Body of pancreas (tissue), 4 donors: ENCODE data around the gene PGS1. TPM values are rescaled to one million over a fixed set of nuclear protein-coding genes. Genes with fewer than 3 reads are reported as not detected.

Experiments
- ATAC-seq: fragments of 150-250 bp; one replicate; pipeline ENCODE4 v1.9.1; 2016
- DNase-seq, 4 donors: peaks; one replicate each; pipeline ENCODE4 v3.0.0-alpha.2; 2019
- H3K27ac ChIP-seq, 4 donors: fragments of 200-600 bp; sonication (generic); 1 replicate in 3 of 4; 2 replicates in 1 of 4; pipeline versions ENCODE4 v1.5.1 to v1.6.1; 2016 to 2019; ENCODE audit warnings: mild to moderate bottlenecking in 1 of 4, mixed read lengths in 1 of 4, moderate library complexity in 1 of 4
- H3K27me3 ChIP-seq, 2 donors: fragments of 200-600 bp; sonication (generic); one replicate each; pipeline ENCODE4 v1.6.0; 2016; ENCODE audit warnings: mild to moderate bottlenecking in 1 of 2
- H3K36me3 ChIP-seq, 2 donors: fragments of 200-600 bp; sonication (generic); replicated peaks in 1 of 2; 2 replicates each; pipeline ENCODE4 v1.5.1; 2016; ENCODE audit warnings: low read depth in 2 of 2; ENCODE audit not compliant: insufficient read depth in 1 of 2
- H3K4me1 ChIP-seq: fragments of 200-600 bp; sonication (generic); one replicate; pipeline ENCODE4 v1.6.0; 2016
- H3K4me3 ChIP-seq, 2 donors: fragments of 200-600 bp; sonication (generic); 1 replicate in 1 of 2; 2 replicates in 1 of 2; pipeline ENCODE4 v1.5.1; 2016 to 2019
- H3K9me3 ChIP-seq, 3 donors: fragments of 200-600 bp; sonication (generic); 1 replicate in 2 of 3; 2 replicates in 1 of 3; pipeline ENCODE4 v1.5.1; 2016
- CTCF ChIP-seq, 7 experiments: fragments of 450-650 bp in 4 of 7; fragments of 200-600 bp in 3 of 7; sonication (generic) in 3 of 7; IDR thresholded peaks; one replicate each; pipeline ENCODE4 v1.5.1; 2016 to 2019; ENCODE audit warnings: antibody characterized with exemption in 7 of 7
- POLR2A ChIP-seq, 3 donors: fragments of 450-650 bp; IDR thresholded peaks; one replicate each; pipeline ENCODE4 v1.6.1; 2016; ENCODE audit warnings: antibody characterized with exemption in 3 of 3, mild to moderate bottlenecking in 2 of 3
- WGBS, 2 donors: methylation state at CpG; one replicate each; pipeline ENCODE4 v1.1.5; 2017; 5-methylcytosine and 5-hydroxymethylcytosine counted together
- intact Hi-C: fragments of 100-400 bp; cut with DNase I; formaldehyde crosslinking; loops from one replicate; pipeline ENCODE4 v1.15.1; 2023
- total RNA-seq, 2 donors: library from RNA; depleted of rRNA; stranded (reverse); fragments of >200 nt; gene quantifications; one replicate each; pipeline ENCODE4 v1.1.0, GENCODE V29; 2016

The PGS1 gene
- total RNA-seq, 2 donors from 2014 or later, result 17.1 to 30.4 TPM

- ATAC-seq, result no peak
- no peaks in the 10 kb centered on the region for H3K9me3 ChIP-seq
- H3K27ac ChIP-seq, result no peak overlapping the region
- no peaks in the 10 kb centered on the region for H3K27me3 ChIP-seq
- no peaks in the 10 kb centered on the region for H3K4me1 ChIP-seq
- no peak for DNase-seq
- TF ChIP-seq POLR2A (IDR thresholded peaks at IDR 0.05) (no peak), CTCF (IDR thresholded peaks at IDR 0.05) (no peak)
- 67 to 72% methylated on average over 5 of the region's 5 CpGs for WGBS, 2 donors
- intact Hi-C loops, result no loop called here
- no peak overlapping the region for H3K4me3 ChIP-seq
- no peaks in the 10 kb centered on the region for H3K36me3 ChIP-seq
These were observed 70.0 kb downstream of the PGS1 start for GRCh38 chr17:78448356-78448993.

GRCh38 chr17:78449983-78450595 lies 71.6 kb downstream of the PGS1 start:
- 61 to 63% methylated on average over 11 to 13 of the region's 14 CpGs for WGBS, 2 donors
- ATAC-seq, result no peak
- DNase-seq, result no peak
- TF ChIP-seq POLR2A (IDR thresholded peaks at IDR 0.05), result no peak
- TF ChIP-seq CTCF (IDR thresholded peaks at IDR 0.05), result no peak
- Histone ChIP-seq H3K9me3 (no peaks in the 10 kb centered on the region), H3K4me1 (no peaks in the 10 kb centered on the region), H3K36me3 (no peaks in the 10 kb centered on the region), H3K27me3 (no peaks in the 10 kb centered on the region), H3K27ac (no peak overlapping the region), H3K4me3 (no peak overlapping the region)
- intact Hi-C loops, result no loop called here

- DNase-seq, result no peak
- H3K9me3 ChIP-seq, result no peaks in the 10 kb centered on the region
- H3K27me3 ChIP-seq, result no peaks in the 10 kb centered on the region
- 62 to 76% methylated on average over 13 to 20 of the region's 20 CpGs for WGBS, 2 donors
- intact Hi-C loops, result no loop called here
- H3K36me3 ChIP-seq, result no peaks in the 10 kb centered on the region
- H3K4me3 ChIP-seq, result no peak overlapping the region
- no peak for ATAC-seq
- TF ChIP-seq CTCF (IDR thresholded peaks at IDR 0.05) (no peak), POLR2A (IDR thresholded peaks at IDR 0.05) (no peak)
- no peak overlapping the region for H3K27ac ChIP-seq
- H3K4me1 ChIP-seq, result no peaks in the 10 kb centered on the region
These were observed 72.4 kb downstream of the PGS1 start for GRCh38 chr17:78450696-78451345.

- intact Hi-C loops, result no loop called here
- DNase-seq (no peak), ATAC-seq (no peak)
- H3K9me3 ChIP-seq, result no peaks in the 10 kb centered on the region
- no peaks in the 10 kb centered on the region for H3K36me3 ChIP-seq
- no peak overlapping the region for H3K4me3 ChIP-seq
- TF ChIP-seq CTCF (IDR thresholded peaks at IDR 0.05) (no peak), POLR2A (IDR thresholded peaks at IDR 0.05) (no peak)
- WGBS, 2 donors, result 75 to 83% methylated on average over 7 of the region's 7 CpGs
- H3K27me3 ChIP-seq, result no peaks in the 10 kb centered on the region
- no peak overlapping the region for H3K27ac ChIP-seq
- H3K4me1 ChIP-seq, result no peaks in the 10 kb centered on the region
These were observed 73.3 kb downstream of the PGS1 start for GRCh38 chr17:78451753-78452152.
